Prostate gland (tissue), 2 donors: ENCODE results near the gene MORN4.
"Not testable (repeated sequence)": the region's sequence is repeated elsewhere in the genome, so short reads cannot be mapped to it uniquely, and the experiment has no call there.

Experiments used
- POLR2A ChIP-seq: fragments of 450-650 bp; IDR thresholded peaks from one replicate; pipeline ENCODE4 v1.6.1; 2016; ENCODE audit warnings: antibody characterized with exemption, mild to moderate bottlenecking
- TF ChIP-seq, protein P1 (sequence below), 4 experiments: fragments of 200-600 bp in 2 of 4; fragments of 450-650 bp in 2 of 4; sonication (generic) in 2 of 4; IDR thresholded peaks; 1 replicate in 3 of 4; 2 replicates in 1 of 4; pipeline ENCODE4 v1.5.1; 2016 to 2019; ENCODE audit warnings: antibody characterized with exemption in 4 of 4, mild to moderate bottlenecking in 2 of 4, moderate library complexity in 2 of 4

DNA sequence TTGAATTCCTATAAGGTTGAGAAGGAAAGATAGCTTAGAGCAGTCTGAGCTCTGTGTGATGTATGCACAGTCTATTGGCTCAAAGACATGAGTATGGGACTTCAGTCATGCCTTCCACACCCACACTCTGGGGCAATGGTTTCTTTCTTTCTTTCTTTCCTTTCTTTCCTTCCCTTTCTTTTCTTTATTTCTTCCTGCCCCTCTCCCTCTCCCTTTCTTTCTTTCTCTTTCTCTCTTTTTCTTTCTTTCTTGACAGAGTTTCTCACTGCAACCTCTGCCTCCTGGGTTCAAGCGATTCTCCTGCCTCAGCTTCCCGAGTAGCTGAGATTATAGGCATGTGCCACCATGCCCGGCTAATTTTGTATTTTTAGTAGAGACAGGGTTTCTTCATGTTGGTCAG lies 5.8 kb upstream of the MORN4 start:
- TF ChIP-seq, protein P1, sequence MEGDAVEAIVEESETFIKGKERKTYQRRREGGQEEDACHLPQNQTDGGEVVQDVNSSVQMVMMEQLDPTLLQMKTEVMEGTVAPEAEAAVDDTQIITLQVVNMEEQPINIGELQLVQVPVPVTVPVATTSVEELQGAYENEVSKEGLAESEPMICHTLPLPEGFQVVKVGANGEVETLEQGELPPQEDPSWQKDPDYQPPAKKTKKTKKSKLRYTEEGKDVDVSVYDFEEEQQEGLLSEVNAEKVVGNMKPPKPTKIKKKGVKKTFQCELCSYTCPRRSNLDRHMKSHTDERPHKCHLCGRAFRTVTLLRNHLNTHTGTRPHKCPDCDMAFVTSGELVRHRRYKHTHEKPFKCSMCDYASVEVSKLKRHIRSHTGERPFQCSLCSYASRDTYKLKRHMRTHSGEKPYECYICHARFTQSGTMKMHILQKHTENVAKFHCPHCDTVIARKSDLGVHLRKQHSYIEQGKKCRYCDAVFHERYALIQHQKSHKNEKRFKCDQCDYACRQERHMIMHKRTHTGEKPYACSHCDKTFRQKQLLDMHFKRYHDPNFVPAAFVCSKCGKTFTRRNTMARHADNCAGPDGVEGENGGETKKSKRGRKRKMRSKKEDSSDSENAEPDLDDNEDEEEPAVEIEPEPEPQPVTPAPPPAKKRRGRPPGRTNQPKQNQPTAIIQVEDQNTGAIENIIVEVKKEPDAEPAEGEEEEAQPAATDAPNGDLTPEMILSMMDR (IDR thresholded peaks at IDR 0.05), result not testable (repeated sequence)
- not testable (repeated sequence) for TF ChIP-seq POLR2A
